NB4 (cell line): ENCODE data around the gene TIMM8B.

Experiments used
- POLR2A ChIP-seq: IDR thresholded peaks from 2 replicates; pipeline ENCODE4 v1.6.1; 2011; ENCODE audit warnings: mild to moderate bottlenecking; ENCODE audit not compliant: insufficient read length; ENCODE audit errors: extremely low read depth
- TF ChIP-seq, protein P1 (sequence below): IDR thresholded peaks from 2 replicates; pipeline ENCODE4 v1.6.1; 2011; ENCODE audit warnings: low read depth, low read length

DNA sequence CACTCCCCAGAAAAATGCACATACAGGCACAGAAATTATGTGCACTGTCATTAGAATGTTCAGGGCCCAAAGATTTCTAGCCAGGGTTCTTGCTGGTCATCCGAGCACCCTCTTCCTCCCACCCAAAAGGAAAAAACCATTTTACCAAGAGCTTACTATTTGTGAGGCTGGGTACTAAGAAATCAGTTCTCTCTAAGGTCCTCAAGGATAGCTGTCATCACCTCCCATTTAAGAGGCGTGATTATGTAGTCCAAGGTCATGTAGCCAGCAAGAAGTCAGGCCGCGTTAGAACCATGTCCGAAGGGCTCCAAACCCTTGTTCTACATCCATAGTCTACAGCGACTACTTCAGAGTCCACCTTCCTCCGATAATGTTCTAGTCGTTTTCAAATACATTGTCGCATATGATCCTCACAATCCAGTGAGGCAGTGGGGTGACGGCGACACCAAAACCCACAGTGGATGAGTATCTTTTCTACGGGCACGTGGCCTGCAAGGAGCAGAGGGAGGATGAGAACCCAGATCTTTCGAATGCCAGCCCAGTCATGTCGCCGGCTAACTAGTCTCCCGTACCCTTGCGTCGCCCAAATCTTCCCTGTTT is 634 bp downstream of the TIMM8B start:
- no peak for TF ChIP-seq POLR2A
- TF ChIP-seq, protein P1, sequence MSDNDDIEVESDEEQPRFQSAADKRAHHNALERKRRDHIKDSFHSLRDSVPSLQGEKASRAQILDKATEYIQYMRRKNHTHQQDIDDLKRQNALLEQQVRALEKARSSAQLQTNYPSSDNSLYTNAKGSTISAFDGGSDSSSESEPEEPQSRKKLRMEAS: peak; percentile 89
